Measurements from ENCODE around the gene C2CD2L.

GRCh38 chr11:119116235-119116594 lies 9.1 kb downstream of the C2CD2L start:
- TF ChIP-seq ZFP30 (CRISPR knock-in tag; IDR thresholded peaks at IDR 0.05) (no peak), CSDC2 (CRISPR knock-in tag; IDR thresholded peaks at IDR 0.05) (no peak), OSR1 (CRISPR knock-in tag; IDR thresholded peaks at IDR 0.05) (no peak), POU6F1 (CRISPR knock-in tag; IDR thresholded peaks at IDR 0.05; ENCODE audit: borderline replicate concordance, low read depth) (no peak), PATZ1 (CRISPR knock-in tag; IDR thresholded peaks at IDR 0.05; ENCODE audit: borderline replicate concordance) (no peak), ZNF8 (CRISPR knock-in tag; IDR thresholded peaks at IDR 0.05) (no peak), GLIS3 (CRISPR knock-in tag; IDR thresholded peaks at IDR 0.05) (no peak), CSRNP3 (CRISPR knock-in tag; IDR thresholded peaks at IDR 0.05) (no peak), TCF4 (CRISPR knock-in tag; IDR thresholded peaks at IDR 0.05; ENCODE audit: borderline replicate concordance) (no peak), PPARA (CRISPR knock-in tag; IDR thresholded peaks at IDR 0.05; ENCODE audit: borderline replicate concordance) (no peak)
